GM12865 (cell line): ENCODE measurements around the gene FAM20B.

Experiments used
- DNase-seq: peaks from one replicate; pipeline ENCODE4 v3.0.0; 2010; ENCODE audit warnings: low read depth
- H3K4me3 ChIP-seq: 2 replicates; pipeline ENCODE4 v1.5.1; 2011; ENCODE audit warnings: mild to moderate bottlenecking, low read depth, low read length, control low read depth
- CTCF ChIP-seq: IDR thresholded peaks from 2 replicates; pipeline ENCODE4 v1.5.1; 2011; ENCODE audit warnings: low read length, control low read depth, low read depth, inconsistent platforms; ENCODE audit not compliant: insufficient read depth; ENCODE audit errors: missing control alignments

FAM20B gene

GRCh38 chr1:179124873-179125272, 99.2 kb downstream of the FAM20B start:
- DNase-seq: no peak
- H3K4me3 ChIP-seq: no peak overlapping the region
- TF ChIP-seq CTCF: no peak
